Measurements from ENCODE around the gene ZNF483. TPM values are rescaled to one million over a fixed set of nuclear protein-coding genes. Genes with fewer than 3 reads are reported as not detected.

Gene ZNF483
- 0.13 TPM for total RNA-seq (2013)
- polyA plus RNA-seq (not detected), polyA minus RNA-seq (not detected in 2 replicates), total RNA-seq (0.07 to 20.4 (median 0.34) reads per million in 11 experiments)

GRCh38 chr9:111525056-111525977, at the start of gene ZNF483:
ZNF483 (plus strand) TSS chr9:111525179; CDS start chr9:111527396, 2,217 bp downstream.
- peaks cover 17% of the 10 kb centered on the region for H3K4me1 Mint-ChIP-seq

More at GRCh38 chr9:111525056-111525977, at the start of gene ZNF483:
- peaks cover 12 to 31% of the 10 kb centered on the region in 2 donors for H3K27me3 ChIP-seq (ENCODE audit: control insufficient read depth in 2 of 2, insufficient read depth in 2 of 2, low read length in 2 of 2)
- H3K9ac ChIP-seq (ENCODE audit: insufficient read depth, low read length, poor library complexity, severe bottlenecking), result peak within 1 kb of the TSS; percentile 40
- under 1% methylated on average over 56 of the region's 66 CpGs for WGBS (ENCODE audit: insufficient coverage)
- no peak for TF ChIP-seq CTCF (IDR thresholded peaks at IDR 0.05)
- peaks cover 26 to 38% (median 29%) of the 10 kb centered on the region in 3 donors for H3K27me3 Mint-ChIP-seq (ENCODE audit: low read depth in 3 of 3)
- no peaks in the 10 kb centered on the region for H4K20me1 ChIP-seq (ENCODE audit: insufficient read depth, low read length)
- peaks cover 8 to 39% (median 21%) of the 10 kb centered on the region in 7 donors for H3K9me3 Mint-ChIP-seq
- H3K36me3 Mint-ChIP-seq, result no peaks in the 10 kb centered on the region
- peak within 1 kb of the TSS; percentile 81 for H3K4me2 ChIP-seq (replicated peaks; ENCODE audit: extremely low read depth, low read length, poor library complexity, severe bottlenecking)
- peak within 1 kb of the TSS; percentile 16 to 76 (median 32) for H3K4me3 ChIP-seq (replicated peaks in 1 of 3; ENCODE audit: low read depth in 2 of 3, low read length in 3 of 3)
- H3K79me2 ChIP-seq (ENCODE audit: insufficient read depth, low read length), result no peaks in the 10 kb centered on the region
- peak within 1 kb of the TSS; percentile 79 to 92 for H3K4me3 Mint-ChIP-seq
- H3K9me3 ChIP-seq (replicated peaks in 1 of 2; ENCODE audit: control insufficient read depth in 1 of 2, insufficient read depth in 1 of 2, low read length in 2 of 2), result peaks cover 0 to 14% of the 10 kb centered on the region in 2 donors
- H3K36me3 ChIP-seq (replicated peaks in 1 of 2; ENCODE audit: control insufficient read depth in 1 of 2, insufficient read depth in 2 of 2, low read length in 2 of 2), result no peaks in the 10 kb centered on the region
- DNase-seq, result peak; percentile 5 to 16 (median 7)
- H3K27ac Mint-ChIP-seq, result no peak within 1 kb of the TSS
- peak within 1 kb of the TSS; percentile 86 for H2AFZ ChIP-seq (ENCODE audit: insufficient read depth, low read depth, low read length, poor library complexity, severe bottlenecking)
- H3K27ac ChIP-seq (ENCODE audit: low read depth in 1 of 2, low read length in 2 of 2), result no peak within 1 kb of the TSS
- H3K4me1 ChIP-seq (ENCODE audit: control insufficient read depth in 1 of 2, insufficient read depth in 2 of 2, low read length in 2 of 2), result peaks cover 11 to 14% of the 10 kb centered on the region in 2 donors
- intact Hi-C loops (cut with micrococcal nuclease), result no loop called here
